Measurements from ENCODE around the gene ELFN2.

DNA sequence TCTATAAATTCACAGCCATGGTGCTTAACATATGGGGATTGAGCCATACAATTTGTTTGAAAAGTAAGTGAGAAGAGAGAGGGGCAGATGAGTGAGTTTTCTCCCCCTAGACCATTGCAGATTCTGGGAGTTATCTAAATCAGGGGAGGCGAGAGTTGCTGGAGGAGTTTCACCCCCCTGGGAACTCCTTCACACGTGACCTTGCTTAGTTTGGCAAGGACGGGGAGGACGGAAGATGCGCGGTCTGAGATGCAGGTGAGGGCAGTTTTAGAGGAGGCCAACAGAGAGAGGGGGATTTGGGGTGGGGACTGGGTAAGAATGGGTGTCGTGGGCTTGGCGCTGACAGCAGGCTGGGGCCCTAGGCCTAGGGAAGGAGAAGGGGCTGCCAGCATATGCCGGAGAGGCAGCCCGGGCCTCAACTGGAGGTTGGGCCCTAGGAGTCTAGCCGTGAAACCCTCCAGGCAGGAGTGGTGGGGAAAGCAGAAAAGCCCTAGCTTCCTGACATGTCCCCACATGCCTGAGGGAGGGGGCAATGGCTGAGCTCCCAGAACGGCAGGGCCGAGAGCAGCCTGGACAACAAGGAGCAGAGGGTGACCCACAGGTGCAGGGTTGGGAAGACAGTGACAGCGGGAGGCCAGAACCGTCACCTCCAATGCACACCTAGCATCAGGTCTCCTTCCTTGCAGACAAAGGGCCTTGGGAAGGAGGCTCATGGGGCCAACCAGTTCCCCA lies 63.9 kb downstream of the ELFN2 start:
- TF ChIP-seq, protein P1, sequence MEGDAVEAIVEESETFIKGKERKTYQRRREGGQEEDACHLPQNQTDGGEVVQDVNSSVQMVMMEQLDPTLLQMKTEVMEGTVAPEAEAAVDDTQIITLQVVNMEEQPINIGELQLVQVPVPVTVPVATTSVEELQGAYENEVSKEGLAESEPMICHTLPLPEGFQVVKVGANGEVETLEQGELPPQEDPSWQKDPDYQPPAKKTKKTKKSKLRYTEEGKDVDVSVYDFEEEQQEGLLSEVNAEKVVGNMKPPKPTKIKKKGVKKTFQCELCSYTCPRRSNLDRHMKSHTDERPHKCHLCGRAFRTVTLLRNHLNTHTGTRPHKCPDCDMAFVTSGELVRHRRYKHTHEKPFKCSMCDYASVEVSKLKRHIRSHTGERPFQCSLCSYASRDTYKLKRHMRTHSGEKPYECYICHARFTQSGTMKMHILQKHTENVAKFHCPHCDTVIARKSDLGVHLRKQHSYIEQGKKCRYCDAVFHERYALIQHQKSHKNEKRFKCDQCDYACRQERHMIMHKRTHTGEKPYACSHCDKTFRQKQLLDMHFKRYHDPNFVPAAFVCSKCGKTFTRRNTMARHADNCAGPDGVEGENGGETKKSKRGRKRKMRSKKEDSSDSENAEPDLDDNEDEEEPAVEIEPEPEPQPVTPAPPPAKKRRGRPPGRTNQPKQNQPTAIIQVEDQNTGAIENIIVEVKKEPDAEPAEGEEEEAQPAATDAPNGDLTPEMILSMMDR (IDR thresholded peaks at IDR 0.05; ENCODE audit: poor library complexity), result no peak
- no peak for TF ChIP-seq EZH2 (IDR thresholded peaks at IDR 0.05; ENCODE audit: borderline replicate concordance)
- no peak for TF ChIP-seq EZH2phosphoT487 (IDR thresholded peaks at IDR 0.05; ENCODE audit: low read depth, severe bottlenecking, unreplicated experiment)
